Coronary artery (tissue), 2 donors: Measurements from ENCODE around the gene KIRREL3.

Experiments
- DNase-seq: peaks from one replicate; pipeline ENCODE4 v3.0.0-alpha.2; 2017; ENCODE audit warnings: low spot score
- H3K27ac ChIP-seq, 2 donors: fragments of 200-600 bp; sonication (generic); one replicate each; pipeline ENCODE4 v1.5.1; 2016 to 2019
- H3K4me3 ChIP-seq: fragments of 200-600 bp; sonication (generic); 2 replicates; pipeline ENCODE4 v1.5.1; 2016; ENCODE audit warnings: mild to moderate bottlenecking, moderate library complexity
- CTCF ChIP-seq: fragments of 200-600 bp; sonication (generic); IDR thresholded peaks from one replicate; pipeline ENCODE4 v1.5.1; 2019; ENCODE audit warnings: antibody characterized with exemption

Gene KIRREL3

GRCh38 chr11:127018683-127019279 is 18.2 kb upstream of the KIRREL3 start:
- DNase-seq = no peak
- H3K27ac ChIP-seq = no peak overlapping the region
- H3K4me3 ChIP-seq = no peak overlapping the region
- no peak for TF ChIP-seq CTCF

- Histone ChIP-seq H3K4me3 (no peak overlapping the region), H3K27ac (no peak overlapping the region)
- no peak for TF ChIP-seq CTCF
- DNase-seq = no peak
These were observed 16.9 kb upstream of the KIRREL3 start for GRCh38 chr11:127017482-127017881.

DNA sequence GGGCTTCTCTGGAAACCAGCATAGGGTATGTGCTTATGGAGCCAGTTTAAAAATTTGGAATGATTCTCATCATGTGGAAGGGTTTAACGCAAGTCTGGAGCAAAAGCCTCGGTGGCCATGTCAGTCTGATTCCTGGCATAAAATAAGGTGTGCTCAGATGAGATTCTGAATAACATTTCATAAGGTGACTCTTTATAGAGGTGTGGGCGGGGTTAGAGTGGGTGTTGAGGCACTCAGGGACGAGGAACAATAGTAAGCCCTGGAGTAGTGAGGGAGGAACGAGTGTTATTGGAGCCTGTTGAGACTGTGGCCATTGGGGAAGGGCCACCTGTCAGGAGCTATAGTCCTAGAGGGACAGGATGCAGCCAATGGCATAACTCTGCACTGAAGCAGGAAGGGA is 13.0 kb upstream of the KIRREL3 start:
- DNase-seq = no peak
- TF ChIP-seq CTCF = no peak
- no peak overlapping the region for H3K4me3 ChIP-seq
- no peak overlapping the region for H3K27ac ChIP-seq

- Histone ChIP-seq H3K4me3 (no peak overlapping the region), H3K27ac (no peak overlapping the region)
- TF ChIP-seq CTCF = no peak
- no peak for DNase-seq
These were observed 5.7 kb upstream of the KIRREL3 start for GRCh38 chr11:127006311-127006710.

- Histone ChIP-seq H3K27ac (no peak overlapping the region), H3K4me3 (peak overlapping the region; percentile 49)
- DNase-seq = no peak
- TF ChIP-seq CTCF = no peak
These were observed 2.9 kb upstream of the KIRREL3 start for GRCh38 chr11:127003260-127003981.

GRCh38 chr11:127002669-127003259 is 2.2 kb upstream of the KIRREL3 start:
- no peak overlapping the region for H3K27ac ChIP-seq
- H3K4me3 ChIP-seq = peak overlapping the region; percentile 49
- no peak for TF ChIP-seq CTCF
- no peak for DNase-seq

GRCh38 chr11:127000981-127001380 is 411 bp upstream of the KIRREL3 start:
- peak overlapping the region; percentile 65 for H3K4me3 ChIP-seq
- TF ChIP-seq CTCF = no peak
- H3K27ac ChIP-seq = no peak overlapping the region
- DNase-seq = no peak
